K562 (cell line): ENCODE measurements around the gene UTS2R. TPM values are rescaled to one million over a fixed set of nuclear protein-coding genes. Genes with fewer than 3 reads are reported as not detected.

Experiments
- AFF4 ChIP-seq: sonication (generic); formaldehyde crosslinking; IDR thresholded peaks from 2 replicates; pipeline ENCODE4 v1.8.0; 2023; ENCODE audit warnings: mild to moderate bottlenecking, missing genetic modification reagents
- CTCF ChIP-seq, 3 experiments: IDR thresholded peaks in 2 of 3; conservative IDR thresholded peaks in 1 of 3; 2 replicates each; pipeline ENCODE4 v1.5.1; 2011 to 2012; ENCODE audit warnings: low read length in 3 of 3, mild to moderate bottlenecking in 3 of 3, control low read depth in 2 of 3, improper control_type of control experiment in 1 of 3, inconsistent platforms in 1 of 3, low read depth in 1 of 3, mixed read lengths in 1 of 3, moderate library complexity in 1 of 3; ENCODE audit not compliant: insufficient read depth in 2 of 3
- CUX1 ChIP-seq: fragments of 200-800 bp; sonication (Bioruptor generic); IDR thresholded peaks from 2 replicates; pipeline ENCODE4 v1.6.1; 2016; ENCODE audit warnings: missing genetic modification characterization, missing compliant biosample characterization
- EWSR1 ChIP-seq: fragments of 450-650 bp; IDR thresholded peaks from 2 replicates; pipeline ENCODE4 v1.6.1; 2018; ENCODE audit warnings: borderline replicate concordance, mild to moderate bottlenecking, low read depth, moderate library complexity; ENCODE audit not compliant: partially characterized antibody
- MYC ChIP-seq, 2 experiments: fragments of 250-450 bp in 1 of 2; sonication (Bioruptor Pico) in 1 of 2; IDR thresholded peaks; 2 replicates each; pipeline versions ENCODE4 v1.5.1 to v1.6.1; 2012 to 2021; ENCODE audit warnings: low read depth in 2 of 2, borderline replicate concordance in 1 of 2, improper control_type of control experiment in 1 of 2, low read length in 1 of 2, mild to moderate bottlenecking in 1 of 2, moderate library complexity in 1 of 2
- NELFE ChIP-seq: IDR thresholded peaks from 2 replicates; pipeline ENCODE4 v1.6.1; 2011; ENCODE audit warnings: mild to moderate bottlenecking; ENCODE audit not compliant: insufficient read depth, insufficient read length
- NFYB ChIP-seq: IDR thresholded peaks from 2 replicates; pipeline ENCODE4 v1.6.1; 2011; ENCODE audit warnings: mild to moderate bottlenecking, moderate library complexity; ENCODE audit not compliant: insufficient read length; ENCODE audit errors: extremely low read depth
- POLR2A ChIP-seq: fragments of 450-650 bp; conservative IDR thresholded peaks from 2 replicates; pipeline ENCODE4 v1.6.1; 2016
- RAD21 ChIP-seq, 2 experiments: fragments of 250-450 bp in 1 of 2; fragments of 450-650 bp in 1 of 2; sonication (Bioruptor Pico) in 1 of 2; formaldehyde crosslinking in 1 of 2; IDR thresholded peaks in 1 of 2; conservative IDR thresholded peaks in 1 of 2; 2 replicates each; pipeline versions ENCODE4 v1.4.0 to v1.8.0; 2020 to 2022; ENCODE audit warnings: mild to moderate bottlenecking in 2 of 2, moderate library complexity in 1 of 2
- SPI1 ChIP-seq: IDR thresholded peaks from 2 replicates; pipeline ENCODE4 v1.6.1; 2011; ENCODE audit warnings: low read depth, low read length, control low read depth, borderline replicate concordance
- TAF15 ChIP-seq: fragments of 200-400 bp; formaldehyde crosslinking; IDR thresholded peaks from 2 replicates; pipeline ENCODE4 v1.6.1; 2017; ENCODE audit warnings: mild to moderate bottlenecking, low read depth, low read length, moderate library complexity
- USF2 ChIP-seq: sonication (generic); formaldehyde crosslinking; IDR thresholded peaks from 2 replicates; pipeline ENCODE4 v1.5.0; 2020; ENCODE audit warnings: missing genetic modification reagents
- ZNF197 ChIP-seq: fragments of 200-800 bp; sonication (Bioruptor generic); IDR thresholded peaks from 2 replicates; pipeline ENCODE4 v1.6.1; 2016; ENCODE audit warnings: low read depth, missing genetic modification characterization, missing compliant biosample characterization
- polyA plus RNA-seq, 8 experiments: library from polyadenylated mRNA; depleted of rRNA in 4 of 8; stranded (reverse) in 5 of 8; unstranded in 3 of 8; fragments of >200 nt; fragmentation: Nextera tagmentation in 2 of 8; fragmentation: Illumina TruSeq in 1 of 8; extraction: Ambion mirVana in 2 of 8; extraction: Trizol in 1 of 8; gene quantifications; 2 replicates each; pipeline versions ENCODE4 v1.2.1 to v1.2.3, GENCODE V29; 2011 to 2014; ENCODE audit warnings: inconsistent platforms in 1 of 8, missing spikeins in 1 of 8
- total RNA-seq, 7 experiments: library from RNA; depleted of rRNA in 6 of 7; stranded (reverse); fragments of >200 nt in 6 of 7; fragmentation: Illumina TruSeq in 2 of 7; extraction: Trizol in 2 of 7; gene quantifications; 2 replicates each; pipeline versions ENCODE4 v1.2.1 to v1.2.3, GENCODE V29; 2011 to 2021; ENCODE audit warnings: low replicate concordance in 1 of 7

UTS2R gene
- total and polyA plus RNA-seq, 9 of the 15 experiments (the other 6 are each of a cell fraction or from before 2014, with no cell fraction given), result 0.22 TPM; not detected in 8

GRCh38 chr17:82424001-82424862, 52.7 kb downstream of the UTS2R start (continued):
- TF ChIP-seq AFF4 (CRISPR knock-in tag), result no peak
- no peak for TF ChIP-seq MYC (IDR thresholded peaks at IDR 0.05; ENCODE audit: low read depth, low read length)
- TF ChIP-seq MYC (CRISPR knock-in tag; IDR thresholded peaks at IDR 0.05; ENCODE audit: borderline replicate concordance, low read depth), result no peak
- TF ChIP-seq RAD21 (CRISPR knock-in tag; conservative IDR thresholded peaks at IDR 0.05 in 1 of 2, IDR thresholded peaks at IDR 0.05 in 1 of 2), result peak in 1 of 2 experiments; percentile 44; a peak in 2 of 4 replicates
- no peak for TF ChIP-seq TAF15
- no peak for TF ChIP-seq ZNF197
- no peak for TF ChIP-seq CUX1
- TF ChIP-seq EWSR1, result no peak
- TF ChIP-seq POLR2A, result no peak
- peak; percentile 79 to 88 (median 83) for TF ChIP-seq CTCF (IDR thresholded peaks at IDR 0.05 in 2 of 3, conservative IDR thresholded peaks at IDR 0.05 in 1 of 3; ENCODE audit: insufficient read depth in 2 of 3, low read depth in 1 of 3, low read length in 3 of 3)
- TF ChIP-seq USF2 (CRISPR knock-in tag), result no peak
- TF ChIP-seq SPI1, result peak; percentile 61; the same call in 1 of the 2 replicates
- TF ChIP-seq NFYB, result no peak
- TF ChIP-seq NELFE, result no peak
